GM19328 (cell line): ENCODE data around the gene FRMD4A.

ENCODE experiments used
- ATAC-seq: cut with Tn5 transposase; IDR thresholded peaks from one replicate; pipeline ENCODE4 v1.9.1; 2021; ENCODE audit warnings: mild to moderate bottlenecking, moderate library complexity; ENCODE audit not compliant: unreplicated experiment

FRMD4A gene

DNA sequence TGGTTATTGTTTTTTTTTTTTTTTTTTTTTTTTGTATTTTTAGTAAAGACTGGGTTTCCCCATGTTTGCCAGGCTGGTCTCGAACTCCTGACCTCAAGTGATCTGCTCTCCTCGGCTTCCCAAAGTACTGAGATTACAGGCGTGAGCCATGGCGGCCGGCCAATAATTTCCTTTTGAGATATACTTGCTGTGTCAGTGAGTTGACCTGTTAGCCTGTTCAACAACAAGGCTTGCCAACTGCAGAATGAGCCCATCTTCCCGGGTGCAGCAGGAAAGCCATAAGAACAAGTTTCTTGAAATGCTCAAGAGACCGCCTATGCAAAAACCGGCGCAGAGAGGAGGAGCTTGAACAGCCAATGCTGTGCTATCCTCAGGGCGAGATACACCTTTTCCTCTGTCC, 631.5 kb downstream of the FRMD4A start:
- no peak for ATAC-seq

DNA sequence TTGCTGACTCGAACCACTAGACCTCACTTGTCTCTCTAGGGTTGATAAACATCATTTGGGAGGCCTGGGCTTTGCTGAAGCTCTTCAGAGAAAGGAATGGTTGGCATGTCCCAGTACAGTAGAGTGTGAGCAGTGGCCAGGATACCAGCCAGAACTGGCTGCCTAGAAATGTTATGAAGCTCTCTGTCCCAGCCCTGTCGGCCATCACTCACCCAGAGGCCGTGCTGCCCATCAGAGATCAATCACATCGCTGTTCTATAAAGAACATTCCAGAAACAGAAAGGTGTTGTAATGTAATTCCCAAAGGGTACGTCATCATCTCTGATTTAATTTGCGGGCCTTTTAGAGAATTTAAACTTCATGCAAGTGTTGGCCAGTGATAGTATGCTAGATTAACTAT, 632.5 kb downstream of the FRMD4A start:
- no peak for ATAC-seq

DNA sequence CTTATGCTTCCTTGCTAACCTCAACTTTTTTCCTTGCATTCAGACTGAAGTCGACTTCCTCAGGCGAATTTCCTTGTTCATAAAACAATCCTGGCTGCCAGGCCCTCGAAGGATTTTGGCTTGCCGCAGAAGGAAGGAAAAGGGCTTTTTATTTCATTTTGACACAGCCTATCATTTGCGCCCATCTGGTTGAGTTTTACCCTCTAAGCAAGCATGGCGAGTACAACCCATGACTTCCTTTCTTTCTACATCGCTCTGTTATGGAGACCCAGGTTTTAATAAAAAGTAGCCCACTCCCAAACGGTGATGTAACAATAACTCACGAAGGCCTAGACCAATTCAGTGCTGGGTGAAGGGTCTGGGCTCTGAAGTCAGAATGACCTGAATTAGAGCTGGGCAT, 634.7 kb downstream of the FRMD4A start:
- no peak for ATAC-seq

DNA sequence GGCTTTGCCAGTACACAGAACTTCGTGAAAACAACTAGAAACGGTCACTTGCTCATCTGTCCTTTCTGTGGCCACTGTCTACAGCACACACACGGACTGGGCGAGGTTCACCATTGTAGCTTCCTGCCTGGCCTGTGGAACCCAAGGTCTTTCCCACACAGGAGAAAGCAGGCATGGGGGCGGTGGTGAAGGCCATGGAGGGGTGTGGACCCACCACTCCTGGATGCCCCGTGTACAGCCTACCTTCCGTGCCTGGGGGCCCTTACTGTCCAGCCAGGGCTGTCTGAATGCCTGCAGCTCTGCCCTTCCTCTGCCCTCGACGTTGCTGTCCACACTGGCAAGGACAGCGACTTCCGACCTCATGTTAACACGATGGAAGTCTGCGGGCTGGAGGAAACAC, 635.1 kb downstream of the FRMD4A start:
- no peak for ATAC-seq

DNA sequence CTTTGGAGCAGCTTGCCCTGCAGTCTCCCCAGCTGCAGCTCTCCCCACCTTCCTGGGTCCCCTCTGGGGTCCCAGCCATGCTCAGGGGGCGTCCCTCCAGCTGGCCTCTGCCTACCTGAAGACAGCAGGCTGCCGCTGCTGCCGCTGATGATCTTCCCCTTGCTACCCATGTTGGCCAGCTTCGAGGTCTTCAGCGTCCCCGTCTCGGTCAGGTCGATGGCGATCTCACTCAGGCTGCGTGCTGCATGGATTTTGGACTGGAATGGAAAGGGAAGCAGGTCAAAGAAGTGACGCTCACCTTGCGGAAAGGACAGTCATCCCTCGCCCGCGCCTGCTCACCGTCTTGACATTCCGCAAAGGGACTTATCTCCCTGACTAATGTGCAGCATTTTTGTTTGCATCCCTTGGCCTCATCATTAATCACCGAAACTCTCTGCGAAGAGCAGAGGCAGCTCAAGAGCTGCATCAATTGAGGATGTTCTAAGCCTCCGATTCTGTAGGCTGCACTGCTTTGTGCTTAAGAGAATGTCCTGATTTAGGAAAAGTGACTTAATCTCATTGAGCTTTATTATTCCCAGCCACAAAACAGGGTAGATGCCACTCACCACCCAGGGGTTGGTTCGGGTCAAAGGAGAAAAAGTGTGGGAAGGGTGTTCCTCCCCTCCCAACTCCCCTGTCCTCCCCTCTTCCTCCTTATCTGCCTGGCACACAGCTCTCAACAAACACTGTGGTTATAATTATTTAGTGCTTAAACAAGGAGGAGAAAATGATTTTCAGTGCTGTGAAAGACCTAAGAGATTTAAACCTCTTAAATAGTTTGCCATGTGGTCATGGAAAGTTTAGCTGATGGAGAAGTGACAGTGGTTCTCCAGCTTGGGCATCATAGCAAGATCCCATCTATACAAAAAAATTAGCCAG, 636.7 kb downstream of the FRMD4A start:
- ATAC-seq: no peak

DNA sequence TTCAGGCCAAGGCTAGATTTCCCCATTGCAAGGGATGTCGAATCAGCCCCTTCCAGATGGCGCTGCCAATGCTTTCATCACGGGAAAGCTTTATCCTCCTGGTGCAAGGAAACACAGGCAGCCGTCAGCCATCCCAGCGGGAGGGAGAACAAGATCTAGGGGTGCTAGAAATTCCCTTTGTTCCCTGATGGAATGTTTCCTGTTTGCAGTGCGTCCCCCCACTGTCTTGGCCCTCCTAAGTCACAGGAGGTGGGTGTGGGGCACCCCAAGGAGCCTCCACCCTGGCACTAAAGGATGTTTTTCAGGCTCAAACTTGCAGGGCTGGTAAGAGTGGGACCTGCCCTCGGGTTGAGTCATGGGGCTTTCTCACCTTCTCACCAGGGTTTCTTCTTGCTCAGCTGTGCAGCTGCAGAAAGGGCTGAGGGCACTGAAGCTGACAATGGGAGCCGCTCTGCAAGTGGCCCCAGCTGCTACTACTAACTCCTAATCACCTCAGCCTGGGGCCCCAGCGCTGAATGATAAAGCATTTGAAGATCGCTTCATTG, 640.4 kb downstream of the FRMD4A start:
- ATAC-seq: no peak

DNA sequence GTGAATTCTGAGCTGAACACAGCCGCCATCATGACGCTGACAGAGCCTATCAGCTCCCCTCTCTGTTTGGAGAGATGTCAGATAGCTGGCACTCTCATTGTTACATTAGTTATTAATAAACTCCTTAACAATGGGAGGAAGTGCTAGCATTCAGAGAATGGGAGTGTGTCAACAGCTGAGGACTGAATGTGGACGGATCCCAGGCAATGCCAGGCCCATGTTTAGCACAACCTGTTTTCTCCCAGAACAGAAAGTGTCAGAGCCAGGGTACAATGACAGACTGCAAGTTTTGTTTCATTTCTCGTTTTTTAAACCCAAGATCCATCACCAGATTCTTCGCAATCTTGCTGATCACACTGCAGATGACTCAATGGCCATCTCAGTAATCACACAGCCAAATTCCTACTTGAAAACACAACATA, 644.4 kb downstream of the FRMD4A start:
- no peak for ATAC-seq

DNA sequence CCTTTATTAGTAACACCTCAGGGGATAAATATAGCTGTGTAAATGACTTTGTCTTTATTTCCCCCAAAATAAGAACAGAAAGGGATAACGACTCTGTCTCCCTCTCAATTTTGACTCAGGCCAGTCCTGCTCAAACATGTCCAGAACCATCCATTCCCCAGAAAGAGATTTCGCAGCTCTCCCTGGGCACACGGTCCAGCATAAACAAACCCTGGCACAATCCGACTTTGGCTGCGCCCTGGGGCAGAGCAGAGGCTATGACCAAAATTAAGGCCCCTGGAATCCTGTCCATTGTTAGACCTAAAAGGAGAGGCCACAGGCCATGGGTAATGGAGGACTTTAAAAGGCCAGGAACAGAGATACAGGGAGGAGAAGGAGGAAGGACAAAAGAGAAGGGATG, 644.8 kb downstream of the FRMD4A start:
- no peak for ATAC-seq

DNA sequence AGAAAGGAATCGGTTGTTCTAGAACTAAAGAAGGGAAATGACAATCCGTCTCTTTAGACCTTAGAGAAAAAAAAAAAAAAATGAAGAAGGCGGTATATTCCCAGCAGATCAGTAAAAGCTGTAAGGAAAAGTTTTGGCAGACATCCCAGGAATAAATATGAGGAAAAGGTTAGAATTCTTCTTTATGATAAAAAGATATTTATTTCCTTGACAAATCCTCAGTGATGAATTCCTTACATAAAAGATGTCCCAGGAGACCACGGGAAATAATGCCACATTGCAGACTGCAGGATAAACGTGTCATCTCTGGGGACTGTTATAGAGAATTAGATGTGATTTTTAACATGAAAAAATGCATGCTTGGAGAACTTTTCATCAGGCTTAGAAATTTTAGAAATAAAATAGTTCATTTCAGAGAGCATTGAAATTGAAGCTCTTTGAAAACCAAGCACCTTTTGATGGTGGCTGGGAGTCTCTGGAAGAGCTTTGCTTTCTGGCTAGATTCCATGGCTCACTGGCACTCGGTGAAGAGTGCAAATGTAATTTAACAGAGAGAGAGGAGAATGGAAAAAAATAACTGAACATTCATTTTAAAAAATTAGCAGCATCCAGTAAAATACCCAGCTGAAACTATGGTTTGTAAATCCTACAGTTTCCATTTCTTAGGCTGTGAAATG, 645.8 kb downstream of the FRMD4A start:
- no peak for ATAC-seq

DNA sequence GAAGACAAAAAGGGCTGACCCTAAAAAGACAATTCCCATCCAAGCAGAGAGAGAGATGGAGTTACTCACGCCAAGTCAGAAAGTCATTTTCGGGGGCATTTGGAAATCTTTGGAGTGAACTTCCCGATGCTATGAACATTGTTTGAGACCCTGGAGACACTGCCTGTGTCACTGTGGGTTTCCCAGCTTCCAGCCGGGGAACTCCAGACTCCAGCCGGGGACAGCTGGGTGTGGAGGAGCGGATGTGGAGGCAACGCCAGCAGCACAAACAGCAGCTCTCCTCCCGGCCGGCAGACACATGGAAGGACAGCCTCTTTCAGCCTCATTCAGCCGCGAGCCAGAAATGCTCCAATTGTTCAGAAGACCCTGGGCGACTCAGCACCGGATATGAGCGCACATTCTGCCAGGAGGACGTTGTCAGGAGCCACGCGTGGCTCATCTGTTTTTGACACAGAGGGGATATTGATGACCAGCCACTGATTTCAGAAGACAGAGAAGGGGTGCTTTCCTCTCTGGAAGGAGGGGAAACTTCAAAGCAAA, 646.4 kb downstream of the FRMD4A start:
- no peak for ATAC-seq

DNA sequence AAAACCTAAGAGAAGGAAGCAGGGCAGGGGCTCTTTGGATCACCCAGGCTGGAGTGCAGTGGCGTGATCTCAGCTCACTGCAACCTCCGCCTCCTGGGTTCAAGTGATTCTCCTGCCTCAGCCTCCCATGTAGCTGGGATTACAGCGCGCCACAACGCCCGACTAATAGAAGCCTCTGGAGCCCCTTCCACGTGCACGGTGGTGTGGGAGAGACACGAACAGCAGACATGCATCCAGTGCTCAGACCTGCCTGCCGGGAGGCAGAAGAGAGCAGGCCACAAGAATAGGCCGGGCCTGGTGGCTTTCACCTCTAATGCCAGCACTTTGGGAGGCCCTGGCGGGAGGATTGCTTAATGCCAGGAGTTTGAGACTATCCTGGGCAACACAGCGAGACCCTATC, 647.7 kb downstream of the FRMD4A start:
- ATAC-seq: no peak

DNA sequence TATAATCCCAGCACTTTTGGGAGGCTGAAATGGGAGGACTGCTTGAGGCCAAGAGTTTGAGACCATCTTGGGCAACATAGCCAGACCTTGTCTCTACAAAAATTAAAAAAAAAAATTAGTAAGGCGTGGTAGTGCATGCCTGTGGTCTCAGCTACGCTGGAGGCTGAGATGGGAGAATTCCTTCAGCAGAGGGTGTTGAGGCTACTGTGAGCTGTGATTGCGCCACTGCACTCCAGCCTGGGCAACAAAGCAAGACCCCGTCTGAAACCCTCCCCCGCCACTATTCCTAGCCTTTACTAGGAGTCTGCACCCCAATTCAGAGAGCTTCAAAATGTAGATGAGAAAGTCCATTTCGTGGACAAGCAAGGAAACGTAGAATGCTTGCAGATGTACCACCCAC, 648.8 kb downstream of the FRMD4A start:
- ATAC-seq: no peak

DNA sequence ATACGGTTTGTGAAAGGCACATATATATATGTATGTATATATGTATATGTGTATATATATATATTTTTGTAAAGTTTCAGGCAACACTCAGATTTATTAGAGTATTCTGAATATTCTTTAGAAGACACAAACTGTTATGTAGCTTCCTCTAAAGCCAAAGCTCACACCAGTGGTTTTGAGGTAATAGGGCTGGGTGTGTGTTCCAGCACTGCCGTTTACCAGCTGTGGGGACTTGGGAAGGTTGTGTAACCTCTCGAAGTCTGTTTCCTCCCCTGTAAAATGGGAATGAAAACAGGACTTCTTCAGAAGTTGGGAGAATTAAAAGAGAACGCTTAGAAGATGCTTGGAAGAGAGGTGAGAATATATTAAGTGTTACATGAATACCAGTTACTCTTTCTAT, 649.2 kb downstream of the FRMD4A start:
- ATAC-seq: no peak

DNA sequence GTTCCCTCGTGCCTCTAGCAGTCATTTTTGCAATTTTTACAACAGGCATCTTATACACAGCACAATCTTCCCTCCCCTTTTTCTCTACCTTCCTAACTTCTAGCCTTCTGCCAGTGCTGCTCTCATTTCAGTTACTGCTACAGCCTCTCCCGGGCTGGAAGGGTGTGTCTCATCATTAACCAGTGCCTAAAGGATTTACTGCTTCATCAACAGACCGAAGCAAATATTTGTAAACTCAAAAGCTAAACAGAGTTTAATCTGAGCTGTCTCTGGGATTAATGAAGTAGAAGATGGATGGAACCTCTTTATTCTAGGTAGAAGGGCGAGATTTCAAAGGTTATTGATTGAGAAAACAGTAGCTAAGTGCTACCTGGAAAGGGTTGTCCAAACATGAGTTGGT, 649.6 kb downstream of the FRMD4A start:
- no peak for ATAC-seq

DNA sequence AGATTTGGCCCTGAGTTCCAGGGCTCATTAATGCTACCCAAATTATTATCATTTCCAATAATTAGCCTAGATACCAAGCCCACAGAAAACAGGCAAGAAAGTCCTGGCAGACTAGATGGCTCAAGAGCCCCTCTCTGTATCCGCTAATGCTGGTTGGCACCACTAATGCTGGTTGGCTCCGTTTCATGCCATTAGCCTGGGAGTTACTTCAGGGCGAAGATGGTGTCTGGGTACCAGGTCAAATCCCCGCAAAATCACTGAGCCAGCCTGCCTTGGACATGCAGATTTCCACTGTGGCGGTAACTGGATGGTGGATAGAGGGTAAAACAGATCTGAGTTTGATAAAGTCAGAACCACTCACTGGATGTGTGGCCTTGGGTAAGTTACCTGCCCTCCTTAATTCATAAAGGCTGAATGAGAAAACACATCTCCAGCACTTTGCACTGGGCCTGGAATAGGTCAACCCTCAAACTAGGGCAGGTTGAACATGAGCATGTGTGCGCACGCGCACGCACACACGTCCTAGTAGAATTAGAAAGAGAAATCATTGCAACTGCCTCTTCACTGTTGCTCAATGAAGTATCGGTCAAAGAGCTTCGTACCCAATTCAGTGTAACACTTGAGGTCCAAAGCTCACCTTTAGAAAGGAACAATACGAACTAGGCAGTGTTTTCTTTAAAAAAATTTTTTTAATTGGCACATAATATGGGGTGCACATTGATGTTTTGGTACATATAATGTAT, 652.5 kb downstream of the FRMD4A start:
- ATAC-seq: no peak

DNA sequence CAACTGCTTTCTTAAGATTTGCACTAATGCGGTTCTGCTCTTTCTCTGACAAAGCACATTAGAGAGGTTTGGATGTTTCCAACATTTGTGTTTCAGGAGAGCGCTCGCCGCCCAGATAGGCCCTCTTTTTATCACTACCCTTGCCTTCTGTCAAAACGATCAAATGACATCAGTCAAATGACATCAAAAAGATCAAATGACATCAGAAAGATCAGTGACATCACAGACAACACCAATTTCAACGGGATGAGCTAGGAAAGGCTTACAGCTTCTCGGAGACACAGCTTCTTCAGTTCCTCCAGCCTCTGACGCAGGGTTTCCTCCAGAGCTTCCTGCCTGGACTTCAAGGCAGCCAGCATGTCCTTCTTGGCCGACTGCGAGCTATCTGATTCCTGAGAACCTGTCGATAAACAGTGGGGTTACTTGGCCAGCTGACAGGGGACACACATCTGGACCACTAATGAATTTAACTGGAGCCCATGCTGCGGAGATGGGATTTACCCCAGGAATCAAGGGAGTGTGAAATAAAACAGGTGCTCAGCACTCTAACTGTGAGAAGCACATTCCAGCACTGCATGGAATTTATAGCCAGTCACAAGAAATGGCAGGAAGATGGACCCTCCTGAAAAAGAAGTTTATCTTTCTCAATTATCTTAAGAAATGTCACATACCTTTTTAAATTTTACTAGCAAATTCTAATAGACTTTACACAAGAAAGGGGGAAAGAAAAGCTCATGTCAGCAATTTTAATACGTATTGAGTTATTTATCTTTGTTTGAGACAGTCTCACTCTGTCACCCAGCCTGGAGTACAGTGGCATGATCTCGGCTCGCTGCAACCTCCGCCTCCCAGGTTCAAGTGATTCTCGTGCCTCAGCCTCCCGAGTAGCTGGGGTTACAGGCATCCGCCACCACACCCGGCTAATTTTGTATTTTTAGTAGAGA, 655.8 kb downstream of the FRMD4A start:
- no peak for ATAC-seq

DNA sequence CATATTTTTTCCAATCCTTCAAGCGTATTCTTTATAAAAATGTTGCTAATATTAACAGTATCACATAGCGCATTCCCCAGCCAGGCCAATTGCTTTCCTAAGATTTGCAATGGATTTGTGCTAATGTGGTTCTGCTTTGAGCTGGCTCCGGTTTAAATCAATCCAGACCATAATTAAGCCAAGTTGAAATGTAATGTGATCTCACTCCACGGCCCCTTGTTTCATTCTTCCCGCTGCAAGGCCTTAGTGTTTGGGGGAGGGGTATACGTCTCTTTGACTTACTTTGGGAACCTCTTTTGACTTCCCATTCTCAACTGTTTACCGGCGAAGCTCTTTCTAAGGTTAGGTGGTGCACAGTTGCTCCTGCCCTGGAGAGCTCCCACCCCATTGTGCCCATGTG, 657.6 kb downstream of the FRMD4A start:
- ATAC-seq: no peak

DNA sequence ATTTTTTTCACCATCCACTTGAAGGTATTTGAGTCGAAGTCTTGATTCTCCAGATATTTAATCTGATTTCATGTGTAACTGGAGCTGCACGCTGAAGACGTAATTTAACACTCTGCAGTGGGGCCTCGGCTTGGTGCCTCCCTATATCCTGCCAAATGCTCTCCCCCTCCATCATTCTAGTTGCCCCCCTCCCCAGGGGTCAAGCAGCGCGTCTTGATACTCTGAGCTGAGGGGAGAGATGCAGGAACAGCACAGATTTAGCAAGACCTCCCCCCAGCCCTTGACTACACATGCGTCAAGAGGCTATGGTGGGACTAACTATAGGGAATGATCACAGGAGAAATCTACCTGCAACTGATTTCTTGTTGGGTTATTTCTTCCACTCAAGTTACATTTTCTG, 658.2 kb downstream of the FRMD4A start:
- ATAC-seq: no peak

DNA sequence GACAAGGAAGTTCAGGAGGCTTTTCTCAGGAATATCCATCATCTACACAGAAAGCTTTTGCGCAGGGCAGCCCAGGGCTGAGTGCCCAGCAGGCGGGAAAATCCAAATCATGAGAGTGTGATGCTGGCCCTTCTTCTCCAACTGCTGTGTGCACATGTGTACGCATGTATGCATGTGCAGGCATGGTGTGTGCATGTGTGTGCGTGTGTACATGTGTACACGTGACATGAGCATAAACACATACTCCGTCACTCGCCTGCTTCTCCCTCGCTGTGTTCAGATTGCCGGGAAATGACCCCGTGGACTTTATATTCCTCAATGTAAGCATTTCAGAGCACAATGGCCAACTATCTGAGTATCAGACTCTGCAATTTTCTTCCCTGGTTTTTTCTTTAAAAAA, 658.8 kb downstream of the FRMD4A start:
- no peak for ATAC-seq

DNA sequence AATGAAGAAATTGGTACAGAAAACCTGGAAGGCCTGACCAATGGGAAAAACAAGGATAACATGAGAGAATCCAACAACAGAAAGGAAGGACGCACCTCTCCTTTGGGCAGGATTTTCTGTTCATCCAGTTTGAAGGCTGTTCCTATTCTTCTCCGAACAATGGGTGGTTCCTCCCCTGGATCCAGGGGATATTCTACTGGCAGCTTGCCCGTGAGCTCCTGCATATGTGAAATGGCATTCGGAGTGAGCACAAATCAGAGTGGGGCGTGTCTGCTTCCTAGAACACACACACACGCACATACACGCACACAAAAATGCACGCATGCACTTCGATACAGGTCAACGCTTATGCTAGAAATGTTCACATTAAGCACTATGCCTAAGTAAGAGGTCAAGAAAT, 660.4 kb downstream of the FRMD4A start:
- ATAC-seq: no peak
